Tibial nerve (tissue), 4 donors: ENCODE results near the gene EXT2.

Experiments used
- EP300 ChIP-seq, 2 donors: sonication (generic); formaldehyde crosslinking; IDR thresholded peaks; one replicate each; pipeline ENCODE4 v1.6.1; 2017; ENCODE audit warnings: antibody characterized with exemption in 2 of 2, mild to moderate bottlenecking in 1 of 2
- POLR2A ChIP-seq, 2 donors: fragments of 450-650 bp; IDR thresholded peaks; one replicate each; pipeline ENCODE4 v1.6.1; 2017; ENCODE audit warnings: antibody characterized with exemption in 2 of 2, mild to moderate bottlenecking in 2 of 2, moderate library complexity in 2 of 2
- TF ChIP-seq, protein P1 (sequence below), 5 experiments: fragments of 200-600 bp in 3 of 5; fragments of 450-650 bp in 2 of 5; sonication (generic) in 3 of 5; IDR thresholded peaks; one replicate each; pipeline ENCODE4 v1.5.1; 2016 to 2019; ENCODE audit warnings: antibody characterized with exemption in 5 of 5, mild to moderate bottlenecking in 3 of 5, moderate library complexity in 2 of 5

DNA sequence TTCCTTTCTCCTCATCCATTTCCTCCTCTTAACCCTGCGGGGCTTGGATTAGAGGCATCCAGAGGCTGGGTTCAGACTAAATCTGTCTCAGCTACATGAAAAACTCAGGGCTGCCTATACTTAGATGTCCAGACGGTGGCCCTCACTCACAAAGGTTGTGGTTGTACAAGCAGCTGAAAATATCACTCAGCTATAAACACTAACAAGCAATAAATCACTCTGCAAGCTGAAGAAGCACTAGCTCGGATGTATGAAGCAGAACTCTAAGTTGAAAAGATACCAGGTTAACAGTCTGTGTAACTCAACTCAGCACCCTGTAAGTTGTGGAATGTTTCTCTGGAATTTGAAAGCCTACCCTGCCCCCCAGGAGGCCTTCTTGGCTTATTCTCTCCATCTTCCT is 82.9 kb downstream of the EXT2 start:
- TF ChIP-seq, protein P1, sequence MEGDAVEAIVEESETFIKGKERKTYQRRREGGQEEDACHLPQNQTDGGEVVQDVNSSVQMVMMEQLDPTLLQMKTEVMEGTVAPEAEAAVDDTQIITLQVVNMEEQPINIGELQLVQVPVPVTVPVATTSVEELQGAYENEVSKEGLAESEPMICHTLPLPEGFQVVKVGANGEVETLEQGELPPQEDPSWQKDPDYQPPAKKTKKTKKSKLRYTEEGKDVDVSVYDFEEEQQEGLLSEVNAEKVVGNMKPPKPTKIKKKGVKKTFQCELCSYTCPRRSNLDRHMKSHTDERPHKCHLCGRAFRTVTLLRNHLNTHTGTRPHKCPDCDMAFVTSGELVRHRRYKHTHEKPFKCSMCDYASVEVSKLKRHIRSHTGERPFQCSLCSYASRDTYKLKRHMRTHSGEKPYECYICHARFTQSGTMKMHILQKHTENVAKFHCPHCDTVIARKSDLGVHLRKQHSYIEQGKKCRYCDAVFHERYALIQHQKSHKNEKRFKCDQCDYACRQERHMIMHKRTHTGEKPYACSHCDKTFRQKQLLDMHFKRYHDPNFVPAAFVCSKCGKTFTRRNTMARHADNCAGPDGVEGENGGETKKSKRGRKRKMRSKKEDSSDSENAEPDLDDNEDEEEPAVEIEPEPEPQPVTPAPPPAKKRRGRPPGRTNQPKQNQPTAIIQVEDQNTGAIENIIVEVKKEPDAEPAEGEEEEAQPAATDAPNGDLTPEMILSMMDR (IDR thresholded peaks at IDR 0.05) = no peak
- TF ChIP-seq POLR2A (IDR thresholded peaks at IDR 0.05) (no peak), EP300 (IDR thresholded peaks at IDR 0.05) (no peak)
